ENCODE measurements around the gene DGKI. TPM values are rescaled to one million over a fixed set of nuclear protein-coding genes. Genes with fewer than 3 reads are reported as not detected.

The DGKI gene
- total RNA-seq, 1 experiment from 2014 or later: 0.55 TPM

- Histone ChIP-seq H3T11ph (ENCODE audit: low read length) (no peak overlapping the region), H3K56ac (ENCODE audit: insufficient read length, low read depth, low read length) (no peak overlapping the region), H3K4me1 (ENCODE audit: insufficient read depth, low read length) (no peaks in the 10 kb centered on the region; the same call in 1 of the 2 replicates), H3K27me3 (ENCODE audit: insufficient read depth, low read length) (no peaks in the 10 kb centered on the region), H2BK12ac (ENCODE audit: insufficient read length, low read depth, low read length) (no peak overlapping the region), H3K23ac (ENCODE audit: insufficient read length, low read depth, low read length) (no peak overlapping the region), H3K9me3 (ENCODE audit: control insufficient read depth, low read depth, low read length) (no peaks in the 10 kb centered on the region), H3K23me2 (ENCODE audit: insufficient read length, low read depth, low read length, poor library complexity, severe bottlenecking) (no peaks in the 10 kb centered on the region), H2AFZ (ENCODE audit: low read length) (no peak overlapping the region), H2BK5ac (ENCODE audit: insufficient read length, low read length) (no peak overlapping the region), H2AK5ac (ENCODE audit: insufficient read length, low read length) (no peak overlapping the region), H3K79me2 (ENCODE audit: insufficient read depth, low read length) (no peaks in the 10 kb centered on the region), H4K20me1 (ENCODE audit: control insufficient read depth, insufficient read depth, insufficient read length) (no peaks in the 10 kb centered on the region), H2BK120ac (ENCODE audit: low read depth, low read length, poor library complexity, severe bottlenecking) (no peak overlapping the region), H2BK20ac (ENCODE audit: low read depth, low read length, poor library complexity, severe bottlenecking) (no peak overlapping the region), H3K4me2 (ENCODE audit: insufficient read depth, insufficient read length, low read length) (no peak overlapping the region), H3K18ac (ENCODE audit: insufficient read length, low read depth, low read length) (no peak overlapping the region), H4K8ac (replicated peaks; ENCODE audit: insufficient read length, low read depth, low read length) (no peak overlapping the region), H4K91ac (ENCODE audit: insufficient read length, low read depth, low read length) (no peak overlapping the region), H4K5ac (ENCODE audit: insufficient read length, low read depth, low read length) (no peak overlapping the region), H2BK15ac (ENCODE audit: low read depth, low read length) (no peak overlapping the region), H3K4ac (ENCODE audit: low read depth, low read length) (no peak overlapping the region), H3K27ac (ENCODE audit: insufficient read length, low read depth, low read length) (no peak overlapping the region), H3K14ac (ENCODE audit: insufficient read depth, low read length) (no peak overlapping the region), H3K79me1 (ENCODE audit: insufficient read depth, low read depth, low read length, poor library complexity, severe bottlenecking) (no peaks in the 10 kb centered on the region), H3K9ac (ENCODE audit: extremely low read depth, insufficient read length, low read length) (no peak overlapping the region)
- Mint-ChIP-seq H3K4me3 (no peak overlapping the region), H3K36me3 (ENCODE audit: insufficient read depth in 1 of 3, low read depth in 3 of 3) (no peaks in the 10 kb centered on the region), H3K27ac (no peak overlapping the region), H3K27me3 (ENCODE audit: low read depth) (no peaks in the 10 kb centered on the region), H3K4me1 (peaks cover 11 to 15% of the 10 kb centered on the region in 2 experiments), H3K9me3 (peaks cover 3% of the 10 kb centered on the region in 2 experiments; a peak in 2 of 5 replicates)
- no peak for DNase-seq
- TF ChIP-seq CTCF (conservative IDR thresholded peaks at IDR 0.05): no peak
Observed at GRCh38 chr7:137772748-137773147, 74.0 kb downstream of the DGKI start.
